ENCODE data around the gene LGALS9. TPM values are rescaled to one million over a fixed set of nuclear protein-coding genes. Genes with fewer than 3 reads are reported as not detected.
"Not testable (repeated sequence)": the region's sequence is repeated elsewhere in the genome, so short reads cannot be mapped to it uniquely, and the experiment has no call there.

The LGALS9 gene
- polyA plus RNA-seq, 1 experiment, result 3.0 TPM

DNA sequence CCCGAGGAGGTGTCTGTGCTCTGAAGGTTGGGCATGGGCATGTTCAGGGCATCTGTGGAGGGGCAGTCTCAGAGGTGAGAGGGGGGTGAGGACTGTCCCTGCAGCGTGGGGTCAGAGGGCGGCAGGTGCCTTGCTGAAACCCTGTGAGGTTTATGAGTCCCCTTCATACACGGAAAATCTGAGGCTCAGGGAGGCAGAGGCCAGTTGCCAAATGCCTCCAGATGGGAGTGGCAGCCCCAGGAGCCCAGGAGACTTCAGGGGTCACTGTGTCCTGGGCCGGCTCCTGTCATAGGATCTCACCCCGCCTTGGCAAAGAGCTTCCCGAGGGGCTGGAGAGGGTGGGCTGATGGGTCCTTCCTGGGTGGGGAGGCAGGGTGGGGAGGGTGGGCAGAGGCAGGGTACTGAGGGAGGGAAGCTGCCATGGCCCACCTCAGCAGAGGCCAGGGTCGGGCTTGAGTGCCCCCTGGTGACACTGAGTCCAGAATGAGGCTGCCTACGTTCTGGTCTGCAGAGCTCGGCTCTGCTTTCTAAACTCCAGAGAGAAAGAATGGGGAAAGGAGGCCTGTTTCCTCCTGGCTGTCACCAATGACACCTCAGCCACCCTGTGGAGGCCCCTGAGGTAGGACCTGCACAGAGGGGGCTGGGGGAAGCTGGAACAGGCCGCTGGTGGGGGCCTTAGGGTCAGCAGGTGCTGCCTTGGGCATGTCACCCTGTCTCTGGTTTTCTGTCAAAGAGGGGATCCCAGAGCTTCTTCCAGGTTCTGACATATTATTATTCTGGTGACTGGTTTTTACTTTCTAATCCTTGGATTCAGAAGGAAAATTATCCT is 1.1 kb downstream of the LGALS9 start:
- TF ChIP-seq, protein P1, sequence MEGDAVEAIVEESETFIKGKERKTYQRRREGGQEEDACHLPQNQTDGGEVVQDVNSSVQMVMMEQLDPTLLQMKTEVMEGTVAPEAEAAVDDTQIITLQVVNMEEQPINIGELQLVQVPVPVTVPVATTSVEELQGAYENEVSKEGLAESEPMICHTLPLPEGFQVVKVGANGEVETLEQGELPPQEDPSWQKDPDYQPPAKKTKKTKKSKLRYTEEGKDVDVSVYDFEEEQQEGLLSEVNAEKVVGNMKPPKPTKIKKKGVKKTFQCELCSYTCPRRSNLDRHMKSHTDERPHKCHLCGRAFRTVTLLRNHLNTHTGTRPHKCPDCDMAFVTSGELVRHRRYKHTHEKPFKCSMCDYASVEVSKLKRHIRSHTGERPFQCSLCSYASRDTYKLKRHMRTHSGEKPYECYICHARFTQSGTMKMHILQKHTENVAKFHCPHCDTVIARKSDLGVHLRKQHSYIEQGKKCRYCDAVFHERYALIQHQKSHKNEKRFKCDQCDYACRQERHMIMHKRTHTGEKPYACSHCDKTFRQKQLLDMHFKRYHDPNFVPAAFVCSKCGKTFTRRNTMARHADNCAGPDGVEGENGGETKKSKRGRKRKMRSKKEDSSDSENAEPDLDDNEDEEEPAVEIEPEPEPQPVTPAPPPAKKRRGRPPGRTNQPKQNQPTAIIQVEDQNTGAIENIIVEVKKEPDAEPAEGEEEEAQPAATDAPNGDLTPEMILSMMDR (IDR thresholded peaks at IDR 0.05; ENCODE audit: low read depth, low read length), result no peak
- no peak for DNase-seq (ENCODE audit: low read depth, low spot score)
- CTCF ChIA-PET, result interaction anchor here (0.7 to 2.8 kb wide), 3 partner anchors 22 to 395 kb away, joined by 3 to 9 read pairs (median 5); no protein-coding TSS in a partner anchor
- H3K27me3 ChIP-seq (ENCODE audit: control insufficient read depth, insufficient read depth, low read length), result no peaks in the 10 kb centered on the region
- H3K4me3 ChIP-seq (ENCODE audit: low read depth, low read length), result no peak overlapping the region
- H3K27ac ChIP-seq (ENCODE audit: low read depth, low read length), result no peak overlapping the region
- no peaks in the 10 kb centered on the region for H3K9me3 ChIP-seq (ENCODE audit: control insufficient read depth, insufficient read depth, low read length)
- POLR2A ChIA-PET, result no interaction called here

DNA sequence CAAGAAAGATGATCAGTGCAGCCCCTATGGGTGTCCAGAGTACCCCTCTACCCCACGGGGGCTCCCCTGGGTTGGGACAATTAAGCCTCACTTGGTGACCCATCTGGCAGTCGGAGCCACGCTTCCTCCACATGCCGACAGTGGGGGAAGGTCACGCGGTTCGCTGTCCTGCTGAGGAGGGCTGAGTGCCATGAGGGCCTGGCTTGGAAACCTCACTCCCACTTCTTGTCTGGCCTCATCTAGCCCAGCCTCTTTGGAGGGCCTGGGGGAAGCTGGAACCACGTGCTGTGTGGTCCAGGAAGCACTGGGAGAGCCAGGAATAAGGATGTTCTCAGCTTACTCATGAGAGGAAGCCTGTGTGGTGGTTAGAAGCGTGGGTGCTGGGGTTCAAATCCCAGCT is 1.8 kb downstream of the LGALS9 start:
- CTCF ChIA-PET, result interaction anchor here (0.7 to 2.8 kb wide), 3 partner anchors 21 to 396 kb away, joined by 3 to 9 read pairs (median 5); no protein-coding TSS in a partner anchor
- peak overlapping the region; percentile 11 for H3K27ac ChIP-seq (ENCODE audit: low read depth, low read length)
- POLR2A ChIA-PET; H3K27me3 ChIP-seq (ENCODE audit: control insufficient read depth, insufficient read depth, low read length); DNase-seq (ENCODE audit: low read depth, low spot score); H3K4me3 ChIP-seq (ENCODE audit: low read depth, low read length); H3K9me3 ChIP-seq (ENCODE audit: control insufficient read depth, insufficient read depth, low read length): not testable (repeated sequence)

DNA sequence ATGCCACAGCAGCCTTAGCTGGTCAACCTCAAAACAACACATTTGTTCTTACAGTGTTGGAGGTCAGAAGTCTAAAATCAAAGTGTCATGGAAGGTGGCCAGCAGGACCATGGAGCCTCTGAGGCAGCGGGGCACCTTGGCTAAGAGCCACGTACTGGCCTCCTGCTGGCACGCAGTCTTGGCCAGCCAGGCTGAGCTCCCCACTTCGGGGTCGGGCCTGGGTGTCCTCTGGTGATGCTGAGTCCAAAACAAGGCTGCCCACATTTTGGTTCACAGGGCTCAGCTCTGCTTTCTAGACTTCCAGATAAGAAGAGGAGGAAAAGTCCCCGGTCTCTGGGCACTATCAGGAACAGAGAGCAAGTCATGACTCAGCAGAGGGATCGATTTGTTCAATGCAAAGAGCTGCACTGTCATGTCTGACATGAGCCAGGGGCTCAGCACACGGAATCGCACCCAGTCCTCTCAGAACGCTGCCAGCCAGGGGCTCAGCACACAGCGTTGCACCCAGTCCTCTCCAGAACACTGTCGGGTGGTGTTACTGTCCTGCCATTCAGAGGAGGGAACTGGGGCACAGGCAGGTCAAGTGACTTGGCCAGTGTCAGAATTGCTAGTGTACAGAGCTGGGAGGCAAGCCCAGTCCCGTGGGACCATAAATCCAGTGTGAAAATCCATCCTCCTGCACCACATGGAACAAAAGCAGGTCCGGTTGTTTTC is 2.5 kb downstream of the LGALS9 start:
- ChIA-PET CTCF (interaction anchor here (1.6 to 2.8 kb wide), 2 partner anchors 20 to 30 kb away, joined by 5 to 9 read pairs; no protein-coding TSS in a partner anchor), POLR2A (no interaction called here)
- Histone ChIP-seq H3K27ac (ENCODE audit: low read depth, low read length) (no peak overlapping the region), H3K27me3 (ENCODE audit: control insufficient read depth, insufficient read depth, low read length) (no peaks in the 10 kb centered on the region), H3K4me3 (ENCODE audit: low read depth, low read length) (no peak overlapping the region), H3K9me3 (ENCODE audit: control insufficient read depth, insufficient read depth, low read length) (no peaks in the 10 kb centered on the region)
- TF ChIP-seq, protein P1 (IDR thresholded peaks at IDR 0.05; ENCODE audit: low read depth, low read length), result no peak
- no peak for DNase-seq (ENCODE audit: low read depth, low spot score)

DNA sequence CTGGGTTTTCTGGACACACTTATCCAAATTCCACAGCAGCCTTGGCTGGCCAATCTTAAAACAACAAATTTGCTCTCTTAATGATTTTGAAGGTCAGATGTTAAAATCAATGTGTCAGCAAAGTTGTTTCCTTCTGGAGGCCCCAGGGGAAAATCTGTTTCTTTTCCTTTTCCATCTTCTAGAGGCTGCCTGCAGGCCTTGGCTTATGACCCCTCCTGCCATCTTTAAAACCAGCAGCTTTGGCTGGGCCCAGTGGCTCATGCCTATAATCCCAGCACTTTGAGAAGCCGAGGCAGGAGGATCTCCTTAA is 3.0 kb downstream of the LGALS9 start:
- DNase-seq (ENCODE audit: low read depth, low spot score), result no peak
- TF ChIP-seq, protein P1 (IDR thresholded peaks at IDR 0.05; ENCODE audit: low read depth, low read length), result no peak
- POLR2A ChIA-PET, result no interaction called here
- no peaks in the 10 kb centered on the region for H3K9me3 ChIP-seq (ENCODE audit: control insufficient read depth, insufficient read depth, low read length)
- H3K27ac ChIP-seq (ENCODE audit: low read depth, low read length), result no peak overlapping the region
- H3K27me3 ChIP-seq (ENCODE audit: control insufficient read depth, insufficient read depth, low read length), result no peaks in the 10 kb centered on the region
- CTCF ChIA-PET, result interaction anchor here (1.6 to 2.8 kb wide), 2 partner anchors 20 to 31 kb away, joined by 5 to 9 read pairs; no protein-coding TSS in a partner anchor
- no peak overlapping the region for H3K4me3 ChIP-seq (ENCODE audit: low read depth, low read length)

DNA sequence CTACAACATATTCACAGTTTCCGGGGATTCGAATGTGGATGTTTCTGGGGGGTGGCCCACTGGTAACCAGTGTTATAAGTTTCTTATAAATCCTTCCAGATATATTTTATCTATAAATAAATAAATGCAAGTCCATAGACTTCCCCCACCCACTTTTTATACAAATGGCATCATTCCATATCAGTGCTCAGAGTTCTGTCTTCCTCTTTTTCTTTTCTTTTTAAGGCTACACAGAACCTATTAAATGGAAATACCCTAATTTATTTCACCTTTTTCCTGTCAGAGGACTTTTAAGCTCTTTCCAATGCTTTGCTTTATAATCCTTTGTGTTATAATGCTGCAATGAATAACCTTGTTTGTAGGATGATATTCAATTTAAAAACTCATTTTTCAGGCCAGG is 3.8 kb downstream of the LGALS9 start:
- no peak for DNase-seq (ENCODE audit: low read depth, low spot score)
- ChIA-PET CTCF (no interaction called here), POLR2A (no interaction called here)
- no peaks in the 10 kb centered on the region for H3K9me3 ChIP-seq (ENCODE audit: control insufficient read depth, insufficient read depth, low read length)
- H3K4me3 ChIP-seq (ENCODE audit: low read depth, low read length), result no peak overlapping the region
- TF ChIP-seq, protein P1 (IDR thresholded peaks at IDR 0.05; ENCODE audit: low read depth, low read length), result no peak
- no peaks in the 10 kb centered on the region for H3K27me3 ChIP-seq (ENCODE audit: control insufficient read depth, insufficient read depth, low read length)
- H3K27ac ChIP-seq (ENCODE audit: low read depth, low read length), result no peak overlapping the region
